HG03457 (cell line): ENCODE measurements around the gene STK33.
"Not testable (repeated sequence)": the region's sequence is repeated elsewhere in the genome, so short reads cannot be mapped to it uniquely, and the experiment has no call there.

Source experiments
- ATAC-seq: cut with Tn5 transposase; IDR thresholded peaks from one replicate; pipeline ENCODE4 v1.9.1; 2021; ENCODE audit warnings: moderate number of reproducible peaks; ENCODE audit not compliant: unreplicated experiment

The STK33 gene

GRCh38 chr11:8545698-8546366 lies 48.2 kb downstream of the STK33 start:
- ATAC-seq = no peak

GRCh38 chr11:8544807-8545206 lies 49.2 kb downstream of the STK33 start:
- ATAC-seq = no peak

- no peak for ATAC-seq
Measured at GRCh38 chr11:8543278-8543677, 50.8 kb downstream of the STK33 start.

- no peak for ATAC-seq
Measured at GRCh38 chr11:8541448-8541847, 52.6 kb downstream of the STK33 start.

GRCh38 chr11:8533332-8533731 lies 60.7 kb downstream of the STK33 start:
- no peak for ATAC-seq

GRCh38 chr11:8532475-8532874 lies 61.6 kb downstream of the STK33 start:
- ATAC-seq = no peak

- ATAC-seq = no peak
Measured at GRCh38 chr11:8531982-8532381, 62.0 kb downstream of the STK33 start.

- ATAC-seq = no peak
Measured at GRCh38 chr11:8531312-8531711, 62.7 kb downstream of the STK33 start.

GRCh38 chr11:8527939-8528338 lies 66.1 kb downstream of the STK33 start:
- ATAC-seq = no peak

GRCh38 chr11:8523396-8523795 lies 70.6 kb downstream of the STK33 start:
- ATAC-seq = no peak

- ATAC-seq = no peak
Measured at GRCh38 chr11:8512547-8512946, 81.5 kb downstream of the STK33 start.

- no peak for ATAC-seq
Measured at GRCh38 chr11:8503910-8504364, 90.1 kb downstream of the STK33 start.

GRCh38 chr11:8501836-8502235 lies 92.2 kb downstream of the STK33 start:
- ATAC-seq = no peak

- ATAC-seq = no peak
Measured at GRCh38 chr11:8488395-8488794, 105.6 kb downstream of the STK33 start.

GRCh38 chr11:8487261-8487660 lies 106.8 kb downstream of the STK33 start:
- ATAC-seq = no peak

- no peak for ATAC-seq
Measured at GRCh38 chr11:8484251-8484650, 109.8 kb downstream of the STK33 start.

GRCh38 chr11:8480858-8481257 lies 113.2 kb downstream of the STK33 start:
- no peak for ATAC-seq

GRCh38 chr11:8477680-8478079 lies 116.3 kb downstream of the STK33 start:
- ATAC-seq = peak; percentile 83

- ATAC-seq = peak; percentile 44
Measured at GRCh38 chr11:8477151-8477550, 116.9 kb downstream of the STK33 start.

GRCh38 chr11:8467806-8468205 lies 126.2 kb downstream of the STK33 start:
- ATAC-seq = not testable (repeated sequence)

GRCh38 chr11:8467356-8467755 lies 126.7 kb downstream of the STK33 start:
- not testable (repeated sequence) for ATAC-seq

- ATAC-seq = not testable (repeated sequence)
Measured at GRCh38 chr11:8466884-8467283, 127.1 kb downstream of the STK33 start.
